ENCODE measurements around the gene LPP.

The LPP gene

GRCh38 chr3:188523291-188523690 is 369.3 kb downstream of the LPP start:
- no peak for DNase-seq
- intact Hi-C loops (cut with DNase I): no loop called here

- DNase-seq: no peak
- intact Hi-C loops (cut with DNase I): no loop called here
Observed at GRCh38 chr3:188524052-188524451, 370.1 kb downstream of the LPP start.

GRCh38 chr3:188526057-188526456 is 372.1 kb downstream of the LPP start:
- intact Hi-C loops (cut with DNase I): no loop called here
- no peak for DNase-seq

- no peak for DNase-seq
- intact Hi-C loops (cut with DNase I): no loop called here
Observed at GRCh38 chr3:188527389-188527788, 373.4 kb downstream of the LPP start.

- intact Hi-C loops (cut with DNase I): no loop called here
- no peak for DNase-seq
Observed at GRCh38 chr3:188528396-188528795, 374.4 kb downstream of the LPP start.

- no peak for DNase-seq
- intact Hi-C loops (cut with DNase I): no loop called here
Observed at GRCh38 chr3:188529228-188529627, 375.3 kb downstream of the LPP start.

GRCh38 chr3:188530226-188530625 is 376.3 kb downstream of the LPP start:
- DNase-seq: no peak

GRCh38 chr3:188531210-188531609 is 377.3 kb downstream of the LPP start:
- intact Hi-C loops (cut with DNase I): no loop called here

More at GRCh38 chr3:188530226-188530625, 376.3 kb downstream of the LPP start:
- intact Hi-C loops (cut with DNase I): no loop called here

GRCh38 chr3:188533172-188533571 is 379.2 kb downstream of the LPP start:
- no peak for DNase-seq
- intact Hi-C loops (cut with DNase I): no loop called here

More at GRCh38 chr3:188531210-188531609, 377.3 kb downstream of the LPP start:
- DNase-seq: no peak

- DNase-seq: no peak
- intact Hi-C loops (cut with DNase I): no loop called here
Observed at GRCh38 chr3:188533612-188534357, 379.8 kb downstream of the LPP start.

- no peak for DNase-seq
- intact Hi-C loops (cut with DNase I): no loop called here
Observed at GRCh38 chr3:188534633-188535032, 380.7 kb downstream of the LPP start.

GRCh38 chr3:188537606-188538005 is 383.6 kb downstream of the LPP start:
- no peak for DNase-seq
- intact Hi-C loops (cut with DNase I): no loop called here

GRCh38 chr3:188539037-188539436 is 385.1 kb downstream of the LPP start:
- intact Hi-C loops (cut with DNase I): no loop called here
- no peak for DNase-seq

GRCh38 chr3:188539631-188540194 is 385.8 kb downstream of the LPP start:
- intact Hi-C loops (cut with DNase I): no loop called here
- no peak for DNase-seq

GRCh38 chr3:188542196-188542595 is 388.2 kb downstream of the LPP start:
- intact Hi-C loops (cut with DNase I): no loop called here

GRCh38 chr3:188544012-188544411 is 390.1 kb downstream of the LPP start:
- intact Hi-C loops (cut with DNase I): no loop called here
- no peak for DNase-seq

More at GRCh38 chr3:188542196-188542595, 388.2 kb downstream of the LPP start:
- no peak for DNase-seq

GRCh38 chr3:188546835-188547670 is 393.1 kb downstream of the LPP start:
- intact Hi-C loops (cut with DNase I): no loop called here

GRCh38 chr3:188553569-188553968 is 399.6 kb downstream of the LPP start:
- intact Hi-C loops (cut with DNase I): no loop called here
- no peak for DNase-seq

More at GRCh38 chr3:188546835-188547670, 393.1 kb downstream of the LPP start:
- DNase-seq: no peak

- DNase-seq: no peak
- intact Hi-C loops (cut with DNase I): no loop called here
Observed at GRCh38 chr3:188554404-188554803, 400.4 kb downstream of the LPP start.

GRCh38 chr3:188557235-188557634 is 403.3 kb downstream of the LPP start:
- DNase-seq: no peak
- intact Hi-C loops (cut with DNase I): no loop called here

GRCh38 chr3:188558343-188559071 is 404.6 kb downstream of the LPP start:
- DNase-seq: no peak
- intact Hi-C loops (cut with DNase I): no loop called here

Data from posterior cingulate gyrus (tissue), 11 donors.